Right renal cortex interstitium (tissue), 3 donors: ENCODE results near the gene LCN1. TPM values are rescaled to one million over a fixed set of nuclear protein-coding genes. Genes with fewer than 3 reads are reported as not detected.
"Not testable (repeated sequence)": the region's sequence is repeated elsewhere in the genome, so short reads cannot be mapped to it uniquely, and the experiment has no call there.

Source experiments
- DNase-seq, 3 donors: peaks; one replicate each; pipeline ENCODE4 v3.0.0-alpha.2; 2013; ENCODE audit warnings: low read depth in 3 of 3, low spot score in 2 of 3
- polyA plus RNA-seq, 3 donors: library from polyadenylated mRNA; unstranded; fragments of 120-200 nt; gene quantifications; one replicate each; pipeline ENCODE4 v1.2.1, GENCODE V29; 2013; ENCODE audit not compliant: insufficient read length in 3 of 3

LCN1 gene
- polyA plus RNA-seq, 3 donors = not detected

DNA sequence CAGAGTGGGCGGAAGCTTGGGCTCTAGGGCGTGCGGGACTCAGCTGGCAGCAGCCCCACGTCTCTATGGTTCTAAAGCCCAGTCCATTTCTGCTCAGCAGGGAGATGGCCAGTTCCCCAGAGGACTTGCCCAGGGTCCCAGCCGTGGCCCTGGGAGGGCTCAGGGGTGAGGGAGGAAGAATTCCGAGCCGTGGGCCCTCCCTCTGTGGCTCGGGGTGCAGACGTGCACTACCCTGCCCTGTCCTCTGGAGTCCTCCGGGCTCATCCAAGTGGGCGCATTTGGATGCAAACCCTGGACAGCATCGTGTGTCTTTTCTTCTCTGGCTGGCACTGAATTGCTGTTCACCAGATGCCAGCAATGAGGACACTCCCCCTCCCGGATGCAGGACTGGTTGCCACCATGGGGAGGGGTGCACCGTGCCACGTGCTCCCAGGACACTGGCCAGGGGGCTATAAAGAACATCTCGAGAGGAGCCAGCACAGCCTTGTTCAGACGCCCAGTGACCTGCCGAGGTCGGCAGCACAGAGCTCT lies 24.5 kb downstream of the LCN1 start, which contains the start of gene OBP2A:
Gene OBP2A, plus strand, starts transcription at position 481 of the 531 bp plus-strand sequence. CDS start 55 bp downstream, outside the sequence.
- not testable (repeated sequence) for DNase-seq

DNA sequence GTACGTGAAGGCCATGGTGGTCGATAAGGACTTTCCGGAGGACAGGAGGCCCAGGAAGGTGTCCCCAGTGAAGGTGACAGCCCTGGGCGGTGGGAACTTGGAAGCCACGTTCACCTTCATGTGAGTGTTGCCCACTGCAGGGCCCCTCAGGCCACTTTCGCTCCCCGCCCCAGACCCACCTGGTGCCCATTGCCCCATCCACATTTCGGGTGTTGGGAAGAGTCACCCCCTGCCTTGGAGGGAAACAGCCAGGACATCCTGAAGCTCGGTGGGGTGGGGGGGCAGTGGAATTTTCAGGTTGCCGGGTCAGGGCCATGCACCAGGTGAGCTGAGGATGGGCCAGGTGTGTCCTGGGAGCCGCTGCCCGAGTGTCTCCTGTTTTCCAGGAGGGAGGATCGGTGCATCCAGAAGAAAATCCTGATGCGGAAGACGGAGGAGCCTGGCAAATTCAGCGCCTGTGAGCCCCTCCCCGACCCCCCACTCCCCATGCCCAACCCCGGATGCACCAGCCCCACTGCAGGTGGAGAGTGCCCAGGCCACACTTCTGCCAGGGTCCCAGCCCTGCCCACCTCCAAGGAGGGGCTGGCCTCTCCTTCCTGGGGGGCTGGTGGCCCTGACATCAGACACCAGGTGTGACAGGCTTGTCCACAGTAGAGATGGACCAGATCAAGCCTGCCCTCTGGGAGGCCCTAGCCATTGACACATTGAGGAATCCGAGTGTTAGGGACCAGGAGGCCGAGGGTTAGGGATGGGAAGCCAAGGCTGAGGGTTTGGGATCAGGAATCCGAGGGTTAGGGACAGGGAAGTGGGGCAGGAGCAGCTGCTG lies 25.8 kb downstream of the LCN1 start:
- not testable (repeated sequence) for DNase-seq

DNA sequence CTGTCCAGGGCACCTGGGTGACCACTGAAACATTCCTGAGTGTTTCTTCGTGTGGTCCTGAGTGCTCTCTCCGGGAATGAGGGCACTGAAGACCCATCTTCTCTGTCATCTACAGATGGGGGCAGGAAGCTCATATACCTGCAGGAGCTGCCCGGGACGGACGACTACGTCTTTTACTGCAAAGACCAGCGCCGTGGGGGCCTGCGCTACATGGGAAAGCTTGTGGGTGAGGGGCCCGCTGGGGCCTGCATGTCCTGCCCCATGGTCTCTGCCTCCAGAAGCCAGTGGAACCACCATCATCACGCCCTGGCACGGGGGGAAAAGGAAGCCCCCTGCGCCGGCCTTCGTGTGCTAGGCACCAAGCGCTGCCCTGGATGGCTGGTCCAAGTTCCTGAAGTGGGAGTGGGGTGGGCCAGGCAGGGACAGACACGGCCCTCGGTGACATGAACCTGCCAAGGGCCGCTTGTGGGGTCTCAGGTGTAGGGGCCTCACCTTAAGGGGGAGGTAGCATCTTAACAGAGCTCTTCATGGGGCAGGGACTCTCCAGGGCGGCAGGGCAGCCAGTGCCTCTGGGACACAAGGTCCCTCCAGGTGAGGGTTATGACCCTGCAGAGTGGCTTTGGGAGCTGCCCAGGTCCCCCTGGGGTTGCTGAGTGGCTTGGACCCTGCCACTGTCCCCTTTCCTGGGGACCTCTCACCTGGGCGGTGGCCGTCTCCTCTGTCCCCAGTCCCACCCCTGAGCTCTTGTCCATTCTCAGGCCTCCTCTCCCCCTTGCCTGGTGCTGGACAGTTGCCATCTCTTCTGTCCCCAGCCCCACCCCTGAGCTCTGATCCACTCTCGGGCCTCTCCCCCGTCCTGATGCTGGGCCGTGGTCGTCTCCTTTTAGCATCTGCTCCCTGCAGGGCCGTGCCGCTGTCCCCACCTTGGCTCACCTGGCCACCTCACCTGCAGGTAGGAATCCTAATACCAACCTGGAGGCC lies 26.8 kb downstream of the LCN1 start:
- DNase-seq = no peak

DNA sequence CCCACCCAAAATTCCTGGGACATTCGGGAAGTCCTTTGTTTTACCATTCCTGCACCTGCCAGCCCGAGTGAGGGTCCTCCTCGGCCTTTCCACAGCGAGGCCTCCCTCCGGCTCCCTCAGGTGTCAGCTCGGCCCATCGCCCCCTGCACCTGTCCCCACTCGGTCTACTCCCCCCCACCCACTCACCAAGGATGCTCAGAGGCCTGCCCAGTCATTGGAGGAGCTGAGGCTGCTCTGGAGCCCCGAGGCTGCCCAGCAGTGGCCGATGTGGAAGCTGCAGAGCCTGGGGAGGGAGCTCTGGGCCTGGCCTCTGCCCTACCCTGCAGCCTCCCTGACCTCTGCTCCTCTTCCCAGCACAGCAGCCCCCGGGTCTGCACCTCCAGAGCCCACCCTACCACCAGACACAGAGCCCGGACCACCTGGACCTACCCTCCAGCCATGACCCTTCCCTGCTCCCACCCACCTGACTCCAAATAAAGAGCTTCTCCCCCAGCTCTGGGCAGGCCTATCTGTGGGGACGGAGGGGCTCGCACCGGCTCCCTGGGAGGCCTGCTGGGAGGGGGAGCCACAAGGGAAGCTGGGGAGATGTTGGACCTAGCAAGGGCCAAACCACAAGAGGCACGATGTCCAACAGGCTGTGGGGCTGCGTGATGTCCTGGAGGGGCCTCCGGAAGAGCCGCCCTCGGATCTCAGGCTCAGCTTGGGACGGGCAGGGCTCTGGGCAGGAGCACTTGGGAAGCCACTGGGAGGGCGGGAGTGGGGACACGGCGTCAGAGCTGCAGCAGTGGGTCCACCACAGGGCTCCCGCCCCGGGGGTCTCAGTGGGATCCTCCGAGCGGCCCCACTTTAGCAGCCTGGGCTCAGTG lies 28.5 kb downstream of the LCN1 start:
- not testable (repeated sequence) for DNase-seq

DNA sequence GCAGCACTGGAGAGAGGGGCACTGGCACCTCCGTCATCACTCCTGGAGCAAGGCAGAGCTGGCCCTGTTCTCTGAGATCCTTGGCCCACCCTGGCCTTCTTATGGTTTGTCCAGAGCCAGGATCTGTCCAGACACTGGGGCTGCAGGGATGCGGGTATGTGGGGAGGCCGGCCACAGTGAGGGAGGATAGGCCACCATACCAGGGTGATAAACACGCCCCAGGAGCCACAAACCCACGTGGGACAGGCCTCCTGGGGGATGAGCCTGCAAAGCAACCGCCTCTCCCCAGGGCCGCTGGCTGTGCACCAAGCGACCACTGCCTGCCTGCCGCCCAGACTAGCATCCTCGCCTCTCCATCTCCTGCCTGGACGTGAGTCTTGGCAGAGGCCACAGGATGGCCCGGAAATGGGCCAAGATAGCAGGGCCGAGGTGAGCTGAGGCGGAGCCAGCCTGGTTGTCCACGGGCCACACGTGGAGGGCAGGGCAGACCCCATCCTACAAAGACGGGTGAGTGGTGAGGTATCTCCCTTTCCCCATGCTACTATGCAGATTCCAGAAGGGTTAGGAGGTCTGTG lies 29.2 kb downstream of the LCN1 start:
- no peak for DNase-seq

DNA sequence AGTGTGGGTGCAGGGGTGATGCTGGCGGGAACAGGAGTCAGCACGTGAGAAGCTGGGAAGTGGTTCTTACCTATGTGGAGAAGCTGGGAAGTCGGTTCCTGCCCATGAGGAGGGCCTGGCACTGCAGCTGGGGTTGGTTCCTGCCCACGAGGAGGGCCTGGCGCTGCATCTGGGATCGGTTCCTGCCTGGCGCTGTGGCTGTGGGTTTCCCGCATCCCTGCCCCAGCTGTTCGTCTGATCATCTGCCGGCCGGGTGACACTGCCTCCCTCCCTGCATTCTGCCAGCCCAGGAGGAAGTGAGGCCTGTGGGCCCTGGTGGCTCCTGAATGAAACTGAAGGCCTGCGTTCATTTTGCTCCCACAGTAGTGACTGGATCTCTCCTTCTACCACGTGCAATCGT lies 29.8 kb downstream of the LCN1 start:
- no peak for DNase-seq

DNA sequence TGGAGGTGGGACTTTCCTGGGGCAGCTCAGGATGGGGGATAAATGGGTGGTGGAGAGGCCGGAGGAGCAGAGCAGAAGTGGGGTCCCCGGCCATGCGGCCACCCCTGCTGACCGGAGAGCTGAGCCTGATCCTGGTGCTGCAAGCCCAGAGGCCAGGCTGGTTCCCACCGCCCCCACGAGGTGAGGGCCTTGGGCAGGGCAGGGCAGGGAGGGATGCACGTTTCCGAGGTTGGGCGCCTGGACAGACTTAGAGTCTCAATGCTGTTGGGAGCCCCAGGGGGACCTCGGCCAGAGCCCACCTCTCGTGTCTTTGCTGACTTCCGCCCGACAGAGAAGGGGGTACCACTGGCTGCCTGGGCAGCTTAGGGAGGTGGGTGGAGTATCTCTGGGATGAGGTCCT lies 30.2 kb downstream of the LCN1 start:
- no peak for DNase-seq

DNA sequence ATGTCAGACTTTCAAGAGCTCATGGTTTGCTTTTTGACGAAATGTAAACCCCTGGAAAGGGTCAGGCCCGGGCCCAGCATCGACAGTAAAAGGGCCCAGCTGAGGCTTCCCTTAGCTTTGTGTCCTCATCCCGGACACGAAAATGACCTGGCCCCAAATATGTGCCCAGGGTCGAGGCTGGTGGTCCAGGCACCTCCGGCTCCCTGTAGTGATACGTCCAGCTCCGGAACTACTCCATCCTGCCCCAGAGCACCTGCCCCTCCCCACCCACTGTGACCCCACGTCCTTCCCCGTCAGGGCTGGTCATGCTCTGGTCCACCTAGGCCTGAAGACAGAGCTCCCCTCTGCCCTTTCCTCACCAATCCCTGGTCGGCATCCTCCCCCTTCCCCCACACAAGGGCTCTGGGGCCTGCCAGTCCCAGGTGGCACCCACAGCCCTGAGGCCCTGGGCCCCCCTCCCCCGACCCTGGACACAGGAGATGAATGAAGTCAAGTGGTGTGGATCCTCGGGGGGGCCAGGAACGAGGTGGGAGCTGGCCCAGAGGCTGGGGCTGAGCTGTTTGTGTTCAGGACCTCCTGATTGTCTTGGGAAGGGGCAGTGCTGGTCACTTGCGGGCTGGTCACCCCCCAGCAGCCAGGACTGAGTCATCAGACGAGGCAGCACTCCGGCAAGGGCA lies 30.9 kb downstream of the LCN1 start:
- DNase-seq = no peak

DNA sequence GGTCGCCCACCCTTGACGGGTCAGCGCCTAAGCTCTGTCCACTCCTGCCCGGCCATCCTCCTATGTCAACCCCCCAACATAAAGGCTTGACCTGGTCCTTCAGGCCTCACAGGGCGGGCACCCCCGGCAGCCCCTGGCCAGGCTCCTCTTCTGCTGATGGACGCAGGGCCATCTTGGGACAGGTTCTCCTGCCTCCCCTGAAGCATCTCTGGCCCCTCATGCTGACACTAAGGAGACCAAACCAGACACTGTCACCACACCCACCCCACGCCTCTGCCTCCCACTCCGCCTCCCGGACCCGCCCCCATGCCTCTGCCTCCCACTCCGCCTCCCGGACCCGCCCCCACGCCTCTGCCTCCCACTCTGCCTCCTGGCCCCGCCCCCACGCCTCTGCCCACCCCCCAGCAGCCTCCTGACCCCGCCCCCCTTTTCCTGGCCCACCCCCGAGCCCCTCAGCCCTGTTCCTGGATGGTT lies 31.5 kb downstream of the LCN1 start:
- no peak for DNase-seq

DNA sequence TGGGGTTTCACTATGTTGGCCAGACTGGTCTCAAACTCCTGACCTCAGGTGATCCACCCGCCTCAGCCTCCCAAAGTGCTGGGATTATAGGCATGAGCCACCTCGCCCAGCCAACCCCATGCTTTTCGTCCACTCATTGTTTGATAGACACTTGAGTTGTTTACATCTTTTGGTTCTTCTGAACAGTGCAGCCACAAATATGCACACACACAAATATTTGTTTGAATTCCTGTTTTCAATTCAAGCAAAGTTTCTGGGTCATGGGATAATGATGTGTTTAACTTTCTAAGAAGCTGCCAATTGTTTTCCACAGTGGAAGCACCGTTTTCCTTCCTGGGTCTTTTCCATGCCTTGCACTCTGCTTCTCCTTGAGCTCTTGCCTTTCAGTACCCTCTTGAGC lies 33.5 kb downstream of the LCN1 start:
- DNase-seq = no peak

DNA sequence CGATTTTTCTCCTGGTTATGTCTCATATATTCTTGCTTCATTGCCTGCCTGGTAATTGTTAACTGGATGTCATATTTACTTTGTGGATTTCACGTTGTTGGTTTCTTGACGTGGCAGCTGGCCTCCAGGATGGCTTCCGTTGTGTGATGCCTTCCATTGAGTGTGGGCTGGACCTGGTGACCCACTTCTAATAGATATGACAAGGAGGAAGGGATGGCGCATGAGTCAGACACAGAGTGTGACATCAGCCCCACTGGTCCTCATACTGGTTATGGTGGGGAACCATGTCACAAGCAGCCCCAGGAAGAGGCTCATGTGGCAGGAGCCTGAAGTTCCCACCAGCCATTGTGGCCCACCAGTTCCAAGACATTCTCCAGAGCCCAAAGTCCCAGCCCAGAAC lies 34.0 kb downstream of the LCN1 start:
- no peak for DNase-seq

DNA sequence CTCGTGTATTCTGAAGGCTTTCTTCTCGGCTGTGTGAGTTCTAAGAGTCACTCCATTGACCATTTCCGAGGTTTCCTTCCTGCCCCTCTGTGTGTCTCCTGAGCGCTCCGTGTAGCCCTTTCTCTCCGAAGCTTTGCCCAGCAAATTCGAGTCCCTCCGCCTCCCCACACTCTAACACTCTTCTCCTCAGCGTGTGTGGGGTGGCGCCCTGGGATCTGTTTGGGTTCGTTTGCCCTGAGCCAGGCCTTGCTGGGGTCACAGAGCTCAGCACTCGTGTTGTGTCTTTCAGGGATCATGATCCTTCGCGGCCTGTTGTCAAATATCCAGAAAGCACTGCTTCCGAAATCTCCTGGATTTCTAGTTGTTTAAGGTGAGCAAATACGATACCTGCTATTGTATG lies 34.7 kb downstream of the LCN1 start:
- DNase-seq = no peak

DNA sequence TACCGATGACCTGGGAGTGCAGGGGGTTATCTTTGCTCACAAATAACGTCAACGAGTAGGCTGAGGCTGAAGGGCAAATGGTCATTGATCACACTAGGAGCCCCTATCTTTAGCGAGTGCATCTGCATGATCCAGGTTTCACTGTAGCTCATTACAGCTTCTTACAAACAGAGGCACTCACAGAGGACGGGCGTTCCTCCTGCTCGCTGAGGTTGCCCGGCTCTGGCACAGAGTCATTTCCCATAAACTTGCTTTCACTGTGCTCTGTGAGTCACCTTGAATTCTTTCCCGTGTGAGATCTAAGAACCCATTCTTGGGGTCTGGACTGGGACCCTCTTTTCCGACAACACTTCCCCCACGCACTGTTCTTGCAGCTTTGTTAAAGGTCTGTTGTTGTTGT lies 38.4 kb downstream of the LCN1 start:
- DNase-seq = no peak

DNA sequence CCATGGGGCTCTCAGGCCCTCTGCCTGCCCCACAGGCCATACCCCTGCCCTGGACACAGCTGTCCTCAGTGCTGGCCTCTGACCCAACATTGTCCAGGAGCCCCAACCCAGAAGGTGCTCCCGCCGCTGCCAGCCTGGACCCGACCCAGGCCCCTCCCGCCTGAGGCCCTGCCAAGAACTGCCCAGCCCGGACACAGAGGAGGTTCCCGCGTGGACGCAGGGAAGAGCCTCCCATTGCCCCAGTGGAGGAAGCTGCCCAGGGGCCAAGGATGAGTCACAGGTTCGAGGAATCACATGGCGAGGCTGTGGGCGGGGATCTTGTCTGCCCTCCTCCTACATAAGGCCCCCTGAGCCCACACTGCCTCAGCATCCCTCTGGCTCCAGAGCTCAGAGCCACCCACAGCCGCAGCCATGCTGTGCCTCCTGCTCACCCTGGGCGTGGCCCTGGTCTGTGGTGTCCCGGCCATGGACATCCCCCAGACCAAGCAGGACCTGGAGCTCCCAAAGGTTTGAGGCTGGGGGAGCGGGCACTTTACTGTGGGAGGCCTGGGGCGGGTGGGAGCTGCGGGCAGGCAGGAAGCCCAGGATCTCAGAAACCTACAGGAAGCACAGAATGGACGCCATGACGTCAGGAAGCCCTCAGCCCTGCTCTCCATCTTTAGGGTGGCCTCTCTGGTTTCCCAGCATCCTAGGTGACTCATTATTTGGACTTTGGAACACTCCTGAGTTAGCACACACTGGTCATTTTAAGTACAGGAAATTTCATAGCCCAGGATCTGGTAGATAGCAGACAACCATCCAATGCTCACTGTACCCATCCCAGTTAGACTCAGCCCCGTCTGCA lies 40.4 kb downstream of the LCN1 start, which contains the start of gene PAEP:
Gene PAEP, plus strand, starts transcription at position 366 of the 844 bp plus-strand sequence.
- DNase-seq = no peak

DNA sequence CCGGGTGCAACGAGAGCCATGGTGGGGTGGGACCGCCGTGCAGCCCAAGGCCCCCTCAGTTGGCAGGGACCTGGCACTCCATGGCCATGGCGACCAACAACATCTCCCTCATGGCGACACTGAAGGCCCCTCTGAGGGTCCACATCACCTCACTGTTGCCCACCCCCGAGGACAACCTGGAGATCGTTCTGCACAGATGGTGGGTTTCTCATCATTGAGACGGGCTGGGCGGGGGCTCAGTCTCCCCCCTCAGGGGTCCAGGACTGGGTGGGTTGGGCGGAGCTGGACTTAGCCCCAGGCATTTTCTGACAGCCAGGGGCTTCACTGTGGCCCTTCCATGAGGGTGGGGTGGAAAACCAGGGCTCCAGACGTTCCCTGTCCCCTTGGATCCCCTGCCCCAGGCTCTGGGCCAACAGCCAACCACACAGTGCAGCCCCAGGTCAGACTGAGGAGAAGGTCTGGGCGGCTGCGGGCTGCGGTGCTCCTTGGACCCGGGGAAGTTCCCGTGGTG lies 41.0 kb downstream of the LCN1 start:
- DNase-seq = no peak

DNA sequence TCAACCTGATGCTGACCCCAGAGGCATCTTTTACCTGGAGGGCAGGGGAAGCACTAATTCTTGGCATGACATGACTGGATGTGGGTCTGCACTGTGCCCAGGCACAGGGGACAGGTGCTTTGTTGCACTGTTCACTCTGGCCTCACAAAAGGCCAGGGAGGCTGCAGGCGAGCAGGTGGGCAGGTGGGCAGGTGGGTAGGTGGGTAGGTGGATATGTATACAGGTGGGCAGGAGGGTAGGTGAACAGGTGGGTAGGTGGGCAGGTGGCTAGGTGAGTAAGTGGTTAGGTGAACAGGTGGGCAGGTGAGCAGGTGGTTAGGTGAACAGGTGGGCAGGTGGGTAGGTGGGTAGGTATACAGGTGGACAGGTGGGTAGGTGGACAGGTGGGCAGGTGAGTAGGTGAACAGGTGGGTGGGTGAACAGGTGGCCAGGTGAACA lies 41.8 kb downstream of the LCN1 start:
- no peak for DNase-seq

DNA sequence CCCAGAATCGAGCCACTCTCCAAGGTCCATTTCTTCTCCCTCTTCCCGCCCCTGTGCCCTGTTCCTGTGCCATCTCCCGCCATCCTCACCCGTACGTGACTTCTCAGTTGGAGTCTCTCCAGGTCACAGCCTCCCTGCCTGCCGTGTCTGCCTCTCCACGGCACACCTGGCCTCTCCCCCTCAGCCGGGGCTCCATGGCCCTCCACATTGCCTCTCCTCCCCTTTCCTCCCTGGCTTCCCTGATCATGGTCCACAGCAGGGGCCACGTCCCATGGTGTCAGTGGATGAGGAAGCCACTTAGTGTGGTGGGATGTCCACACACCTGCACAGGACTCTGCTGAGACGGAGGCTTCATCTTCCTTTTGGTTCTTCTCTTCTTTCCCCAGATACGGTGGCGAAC lies 42.6 kb downstream of the LCN1 start:
- DNase-seq = no peak

DNA sequence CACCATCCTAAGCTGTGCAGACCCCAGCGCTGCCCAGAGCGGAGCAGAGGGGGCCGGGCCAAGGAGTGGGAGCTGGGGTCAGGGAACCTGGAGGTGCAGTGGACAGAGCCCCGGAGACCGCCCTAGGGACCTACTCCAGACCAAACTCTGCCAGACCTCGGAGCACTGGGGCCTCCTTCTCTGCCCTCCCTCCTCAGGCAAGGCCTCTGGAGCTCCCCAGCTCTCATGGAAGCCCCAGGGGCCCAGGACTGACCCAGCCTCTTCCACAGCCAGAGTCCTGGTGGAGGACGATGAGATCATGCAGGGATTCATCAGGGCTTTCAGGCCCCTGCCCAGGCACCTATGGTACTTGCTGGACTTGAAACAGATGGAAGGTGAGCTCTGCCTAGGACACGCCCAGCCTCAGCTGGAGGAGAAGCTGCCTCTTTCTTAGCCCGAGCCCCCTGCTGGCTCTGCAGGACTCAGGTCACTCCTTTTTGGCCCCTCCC lies 43.9 kb downstream of the LCN1 start:
- DNase-seq = no peak
